H1 (cell line): Measurements from ENCODE around the gene BLOC1S4.

Source experiments
- ATF2 ChIP-seq: IDR thresholded peaks from 2 replicates; pipeline ENCODE4 v1.6.1; 2012; ENCODE audit warnings: low read length, inconsistent platforms
- CREB1 ChIP-seq: IDR thresholded peaks from 2 replicates; pipeline ENCODE4 v1.6.1; 2012; ENCODE audit warnings: inconsistent platforms
- CTCF ChIP-seq, 3 experiments: IDR thresholded peaks; 1 replicate in 2 of 3; 2 replicates in 1 of 3; pipeline versions ENCODE4 v1.5.1 to v1.6.1; 2011; ENCODE audit warnings: low read length in 3 of 3, mild to moderate bottlenecking in 3 of 3, inconsistent platforms in 2 of 3, low read depth in 1 of 3, moderate library complexity in 1 of 3; ENCODE audit not compliant: insufficient read depth in 1 of 3; ENCODE audit errors: control extremely low read depth in 1 of 3
- POLR2A ChIP-seq, 2 experiments: IDR thresholded peaks; 1 replicate in 1 of 2; 2 replicates in 1 of 2; pipeline ENCODE4 v1.6.1; 2011; ENCODE audit warnings: low read depth in 2 of 2, low read length in 2 of 2, mild to moderate bottlenecking in 2 of 2; ENCODE audit errors: control extremely low read depth in 1 of 2
- RXRA ChIP-seq: IDR thresholded peaks from 2 replicates; pipeline ENCODE4 v1.6.1; 2011; ENCODE audit warnings: low read depth, mild to moderate bottlenecking, low read length, moderate library complexity; ENCODE audit not compliant: insufficient read depth
- SIX5 ChIP-seq: IDR thresholded peaks from 2 replicates; pipeline ENCODE4 v1.6.1; 2011; ENCODE audit warnings: mild to moderate bottlenecking, low read depth, low read length
- SRF ChIP-seq: IDR thresholded peaks from 2 replicates; pipeline ENCODE4 v1.6.1; 2011; ENCODE audit warnings: mild to moderate bottlenecking, low read depth, low read length, moderate library complexity
- TBP ChIP-seq: IDR thresholded peaks from 2 replicates; pipeline ENCODE4 v1.6.1; 2011; ENCODE audit warnings: low read depth, low read length, improper control_type of control experiment
- YY1 ChIP-seq: IDR thresholded peaks from 2 replicates; pipeline ENCODE4 v1.6.1; 2011; ENCODE audit warnings: low read depth, mild to moderate bottlenecking, low read length

DNA sequence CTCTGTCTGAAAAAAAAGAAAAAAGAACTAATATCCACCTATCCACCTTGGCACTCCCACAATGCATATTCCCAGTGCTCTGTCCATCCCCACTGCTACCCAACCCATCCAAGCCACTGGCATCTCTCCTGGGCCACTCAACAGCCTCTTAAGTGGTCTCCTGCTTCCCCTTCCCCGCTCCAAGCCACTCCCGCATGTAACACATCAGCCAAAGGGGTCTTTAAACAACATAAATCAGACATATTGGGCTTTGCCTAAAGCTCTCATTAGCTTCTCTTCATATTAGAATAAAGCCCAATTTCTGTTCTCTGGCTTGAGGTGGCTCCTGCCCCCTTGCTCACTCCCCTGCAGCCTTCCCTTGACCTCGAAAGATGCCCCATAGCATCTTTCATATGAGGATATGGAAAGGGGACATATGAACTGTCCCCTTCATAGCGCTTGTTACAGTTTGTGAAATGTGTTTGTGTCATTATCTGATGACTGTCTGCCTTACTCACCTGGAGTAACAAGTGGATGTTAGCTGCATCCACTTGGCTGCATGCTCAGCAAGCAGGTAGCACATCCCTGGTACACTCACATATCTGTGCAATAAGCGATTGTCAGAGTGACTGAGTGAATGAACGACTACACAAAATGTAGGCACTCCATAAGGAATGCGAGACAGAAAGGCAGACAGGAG is 3.1 kb downstream of the BLOC1S4 start:
- TF ChIP-seq ATF2 (no peak), CREB1 (no peak), SRF (no peak), CTCF (IDR thresholded peaks at IDR 0.05; ENCODE audit: control extremely low read depth in 1 of 3, insufficient read depth in 1 of 3, low read depth in 1 of 3, low read length in 3 of 3) (no peak), POLR2A (IDR thresholded peaks at IDR 0.05; ENCODE audit: control extremely low read depth in 1 of 2, low read depth in 2 of 2, low read length in 2 of 2) (no peak), YY1 (no peak), TBP (no peak), SIX5 (no peak), RXRA (no peak)
